Activated CD4-positive, alpha-beta memory T cell treated with anti-CD3 and anti-CD28 coated beads for 36 hours (primary cell): ENCODE data around the gene PUDP. TPM values are rescaled to one million over a fixed set of nuclear protein-coding genes. Genes with fewer than 3 reads are reported as not detected.
A peak's percentile ranks its signal among the peaks of the same experiment; 100 is the strongest.
"Not testable (repeated sequence)": the region's sequence is repeated elsewhere in the genome, so short reads cannot be mapped to it uniquely, and the experiment has no call there.

ENCODE experiments used
- CTCF ChIA-PET: fragments of 350-600 bp; sonication (Branson Sonifier 250); formaldehyde crosslinking; loops from one replicate; lab custom pipeline; 2021; ENCODE audit warnings: antibody characterized with exemption, inconsistent platforms; lab: Charles Lee
- POLR2A ChIA-PET: fragments of 350-600 bp; sonication (Branson Sonifier 250); formaldehyde crosslinking; loops from one replicate; lab custom pipeline; 2021; ENCODE audit warnings: antibody characterized with exemption; lab: Charles Lee
- DNase-seq: peaks from one replicate; pipeline ENCODE4 v3.0.0-alpha.2; 2020
- H3K27ac Mint-ChIP-seq: one replicate; pipeline ENCODE4 v1.8.0; 2021; ENCODE audit warnings: mixed read lengths
- H3K27me3 Mint-ChIP-seq: one replicate; pipeline ENCODE4 v1.8.0; 2021; ENCODE audit warnings: mixed read lengths
- H3K36me3 Mint-ChIP-seq: one replicate; pipeline ENCODE4 v1.8.0; 2021; ENCODE audit warnings: mixed read lengths
- H3K4me1 Mint-ChIP-seq: one replicate; pipeline ENCODE4 v1.8.0; 2021; ENCODE audit warnings: low read depth, mixed read lengths
- H3K4me3 Mint-ChIP-seq: one replicate; pipeline ENCODE4 v1.8.0; 2021; ENCODE audit warnings: mild to moderate bottlenecking, mixed read lengths
- H3K9me3 Mint-ChIP-seq: one replicate; pipeline ENCODE4 v1.8.0; 2021; ENCODE audit warnings: mixed read lengths
- intact Hi-C: fragments of 100-400 bp; cut with micrococcal nuclease; formaldehyde crosslinking; loops from one replicate; pipeline ENCODE4 v1.15.1; 2023
- total RNA-seq, 2 experiments: library from RNA; stranded (reverse); gene quantifications; one replicate each; pipeline ENCODE4 v1.2.3, GENCODE V29; 2021

The PUDP gene
- total RNA-seq, 2 experiments from 2014 or later = 16.5 to 17.4 TPM

DNA sequence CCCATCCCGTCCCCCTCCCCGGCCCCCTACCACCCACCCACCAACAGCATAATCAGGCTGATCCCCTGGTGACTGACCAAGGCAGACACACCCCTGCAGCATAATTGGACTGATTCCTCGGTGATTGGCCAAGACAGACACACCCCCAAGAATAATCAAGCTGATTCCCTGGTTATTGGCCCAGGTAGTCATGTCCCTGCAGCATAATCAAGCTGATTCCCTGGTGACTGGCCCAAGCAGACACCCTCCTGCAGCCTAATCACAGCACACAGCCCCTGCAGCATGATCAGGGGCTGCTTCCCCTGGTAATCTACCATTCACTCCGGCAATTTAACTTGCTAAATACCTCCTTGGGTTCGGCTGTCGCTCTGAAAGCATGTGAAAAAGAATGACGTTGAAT lies 47.9 kb downstream of the PUDP start:
- Mint-ChIP-seq H3K27ac (no peak overlapping the region), H3K27me3 (no peaks in the 10 kb centered on the region), H3K4me3 (no peak overlapping the region), H3K36me3 (peaks cover 16% of the 10 kb centered on the region), H3K4me1 (peaks cover 5% of the 10 kb centered on the region), H3K9me3 (no peaks in the 10 kb centered on the region)
- ChIA-PET CTCF (no interaction called here), POLR2A (no interaction called here)
- intact Hi-C loops = no loop called here
- no peak for DNase-seq

DNA sequence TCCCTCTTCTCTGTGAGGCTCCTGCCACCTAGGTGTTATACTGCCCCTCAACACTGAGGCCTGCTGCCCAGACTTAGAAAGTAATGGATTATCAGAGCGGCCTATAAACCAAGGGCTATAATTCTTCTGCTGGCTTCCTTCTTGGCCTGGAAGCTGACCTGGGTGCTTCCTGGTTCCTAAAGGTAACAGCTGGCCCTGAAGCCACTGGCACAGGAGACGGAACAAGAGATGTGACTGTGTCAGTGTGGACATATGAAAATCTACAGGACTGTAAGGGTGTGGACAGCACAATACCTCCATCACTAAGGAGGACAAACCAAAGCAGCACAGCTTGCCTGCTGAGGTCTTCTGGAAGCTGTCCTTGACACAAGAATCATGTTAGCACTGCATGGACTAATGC lies 52.3 kb downstream of the PUDP start:
- intact Hi-C loops, H3K4me1 Mint-ChIP-seq, CTCF ChIA-PET, H3K27ac Mint-ChIP-seq, DNase-seq, POLR2A ChIA-PET, H3K36me3 Mint-ChIP-seq, H3K27me3 Mint-ChIP-seq, H3K9me3 Mint-ChIP-seq, H3K4me3 Mint-ChIP-seq: not testable (repeated sequence)

DNA sequence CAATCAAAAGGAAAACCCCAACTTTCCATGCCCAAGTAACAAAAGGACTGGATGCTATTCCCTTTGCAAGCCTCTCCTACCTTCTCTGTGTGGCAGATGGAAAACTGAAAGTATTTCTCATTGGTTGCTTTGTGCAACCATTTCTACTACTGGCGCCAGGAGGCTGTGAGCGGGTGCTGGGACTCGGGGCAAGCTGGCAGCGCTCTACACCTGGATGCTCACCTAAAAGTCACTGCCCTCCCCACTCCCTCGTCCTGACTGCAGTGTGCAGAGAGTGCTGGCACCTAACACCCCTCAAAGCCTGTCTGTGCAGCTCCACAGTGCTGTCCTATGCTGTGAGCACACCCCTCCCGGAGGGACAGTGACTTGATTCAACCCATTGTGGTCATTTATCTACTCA lies 54.6 kb downstream of the PUDP start:
- CTCF ChIA-PET = no interaction called here

DNA sequence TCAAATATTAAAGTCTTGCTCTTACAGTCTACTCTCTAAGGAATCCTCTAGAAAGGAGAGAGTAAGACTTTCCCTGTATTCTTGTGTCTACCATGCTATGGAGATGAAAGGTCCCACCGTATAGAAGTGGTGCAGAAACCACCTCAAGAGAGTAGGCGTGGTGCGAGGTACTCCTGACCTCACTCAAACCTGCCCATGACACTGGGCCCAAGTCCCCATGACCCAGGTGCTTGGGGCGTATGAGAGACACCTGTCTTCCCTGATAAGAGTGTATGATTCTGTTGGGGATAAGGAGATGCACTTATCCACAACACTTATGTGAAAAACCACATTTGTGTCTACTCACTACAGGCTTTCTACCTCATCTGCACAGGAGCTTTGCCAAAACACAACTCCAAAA lies 55.4 kb downstream of the PUDP start:
- no peak overlapping the region for H3K4me3 Mint-ChIP-seq
- H3K9me3 Mint-ChIP-seq = no peaks in the 10 kb centered on the region
- intact Hi-C loops = no loop called here
- ChIA-PET POLR2A (no interaction called here), CTCF (no interaction called here)
- DNase-seq = no peak
- peaks cover 2% of the 10 kb centered on the region for H3K36me3 Mint-ChIP-seq
- peaks cover 19% of the 10 kb centered on the region for H3K4me1 Mint-ChIP-seq
- no peak overlapping the region for H3K27ac Mint-ChIP-seq
- H3K27me3 Mint-ChIP-seq = no peaks in the 10 kb centered on the region

More for the DNA sequence above, 54.6 kb downstream of the PUDP start:
- no peak for DNase-seq
- POLR2A ChIA-PET = no interaction called here
- no peak overlapping the region for H3K4me3 Mint-ChIP-seq
- H3K4me1 Mint-ChIP-seq = peaks cover 17% of the 10 kb centered on the region
- no peak overlapping the region for H3K27ac Mint-ChIP-seq
- H3K9me3 Mint-ChIP-seq = no peaks in the 10 kb centered on the region
- H3K36me3 Mint-ChIP-seq = peaks cover 2% of the 10 kb centered on the region
- intact Hi-C loops = no loop called here
- H3K27me3 Mint-ChIP-seq = no peaks in the 10 kb centered on the region

DNA sequence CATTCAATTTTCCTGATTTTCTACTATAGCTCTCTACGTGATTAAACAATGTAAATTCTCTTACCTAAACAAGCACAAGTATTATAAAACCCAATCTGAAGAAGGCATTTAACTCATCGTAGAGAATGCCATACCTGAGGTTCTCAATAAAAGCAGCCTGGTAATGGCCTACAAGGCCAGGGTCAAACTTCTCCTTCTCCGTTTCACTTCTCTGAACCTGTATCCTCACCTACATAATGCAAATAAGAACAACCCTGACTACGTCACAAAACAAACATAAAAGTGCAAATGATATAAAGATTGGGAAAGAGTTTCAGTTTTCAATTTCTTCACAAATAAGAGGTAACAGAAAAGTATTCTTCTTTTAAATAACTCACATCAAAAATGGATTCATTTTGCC lies 56.0 kb downstream of the PUDP start:
- CTCF ChIA-PET = no interaction called here
- peaks cover 2% of the 10 kb centered on the region for H3K36me3 Mint-ChIP-seq
- no peak for DNase-seq
- POLR2A ChIA-PET = no interaction called here
- H3K4me3 Mint-ChIP-seq = no peak overlapping the region
- H3K27ac Mint-ChIP-seq = no peak overlapping the region
- intact Hi-C loops = no loop called here
- H3K27me3 Mint-ChIP-seq = no peaks in the 10 kb centered on the region
- peaks cover 21% of the 10 kb centered on the region for H3K4me1 Mint-ChIP-seq
- H3K9me3 Mint-ChIP-seq = no peaks in the 10 kb centered on the region

DNA sequence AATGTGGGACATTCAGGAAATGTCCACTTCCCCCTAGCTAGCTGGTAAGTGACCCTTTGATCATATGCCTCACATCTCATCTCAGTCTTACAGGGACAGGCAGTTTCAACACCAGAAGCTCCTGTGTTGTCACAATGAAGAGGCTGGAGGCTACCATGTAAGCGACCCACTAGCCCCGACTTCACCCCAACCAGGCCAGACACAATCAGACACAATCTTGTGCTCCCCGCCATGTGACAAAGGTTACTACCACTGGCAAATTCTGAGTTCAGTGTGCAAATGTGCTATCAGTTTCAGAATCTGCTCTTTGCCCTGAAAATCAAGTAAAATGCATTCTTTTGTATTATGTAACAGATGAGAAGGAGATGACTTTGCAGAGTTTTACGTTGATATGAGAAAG lies 57.3 kb downstream of the PUDP start:
- POLR2A ChIA-PET = no interaction called here
- intact Hi-C loops = no loop called here

DNA sequence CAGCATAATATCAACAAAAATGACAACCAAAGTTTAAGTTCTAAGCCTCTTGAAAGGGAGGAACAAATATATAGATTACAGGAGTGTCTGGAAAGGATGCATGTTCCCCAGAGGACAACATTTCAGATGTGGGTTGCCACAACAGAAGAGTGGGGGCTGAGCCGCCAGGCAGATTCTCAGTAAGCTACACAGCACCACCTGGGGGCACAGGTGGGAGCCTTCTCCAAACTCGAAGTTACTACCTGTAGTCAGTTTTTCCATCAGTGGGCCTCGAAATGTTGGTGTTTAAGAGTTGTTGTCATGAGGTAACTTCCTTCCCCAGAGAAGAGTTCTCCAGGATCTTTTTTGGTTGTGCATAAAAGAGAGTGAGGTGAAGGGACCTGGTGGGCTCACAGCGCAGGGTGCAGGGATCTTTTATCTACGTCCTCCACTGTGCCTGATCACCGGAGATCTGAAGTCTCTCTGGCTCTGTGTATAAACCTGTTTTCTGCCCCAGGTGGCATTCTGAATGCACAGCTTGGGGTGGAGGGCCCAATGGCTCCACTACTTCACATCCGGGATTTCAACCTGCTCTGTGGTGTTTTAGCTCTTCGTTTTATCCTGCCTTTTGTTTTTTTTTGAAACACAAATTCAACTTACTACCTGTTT lies 58.9 kb downstream of the PUDP start:
- ChIA-PET CTCF (no interaction called here), POLR2A (no interaction called here)
- peaks cover 35% of the 10 kb centered on the region for H3K4me1 Mint-ChIP-seq
- DNase-seq = peak; percentile 41
- no peak overlapping the region for H3K27ac Mint-ChIP-seq
- no peak overlapping the region for H3K4me3 Mint-ChIP-seq
- H3K9me3 Mint-ChIP-seq = no peaks in the 10 kb centered on the region
- intact Hi-C loops = no loop called here
- H3K27me3 Mint-ChIP-seq = no peaks in the 10 kb centered on the region
- no peaks in the 10 kb centered on the region for H3K36me3 Mint-ChIP-seq

More for the DNA sequence above, 57.3 kb downstream of the PUDP start:
- Mint-ChIP-seq H3K9me3 (no peaks in the 10 kb centered on the region), H3K4me1 (peaks cover 29% of the 10 kb centered on the region), H3K4me3 (no peak overlapping the region), H3K27ac (no peak overlapping the region), H3K27me3 (no peaks in the 10 kb centered on the region), H3K36me3 (peaks cover 2% of the 10 kb centered on the region)
- DNase-seq = no peak
- CTCF ChIA-PET = no interaction called here

DNA sequence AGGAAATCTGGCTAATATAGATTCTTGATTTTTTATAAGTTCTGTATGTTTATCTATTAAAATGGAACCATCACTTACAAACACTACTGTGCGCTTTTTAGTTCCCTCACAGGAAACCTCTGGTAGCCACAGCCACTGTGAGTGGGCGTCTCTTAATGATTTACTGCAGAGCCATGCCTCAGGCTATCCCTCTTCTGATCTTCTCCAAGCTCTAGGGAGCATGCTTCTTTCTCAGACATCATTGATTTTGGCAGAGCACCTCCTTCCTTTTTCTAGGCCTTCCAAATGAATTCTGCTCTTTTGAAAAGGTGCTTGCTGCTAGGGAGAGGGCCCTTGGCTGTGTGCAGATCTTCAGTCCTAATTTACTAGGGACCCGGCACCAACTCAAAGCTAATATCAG lies 61.6 kb downstream of the PUDP start:
- Mint-ChIP-seq H3K9me3 (no peaks in the 10 kb centered on the region), H3K4me3 (no peak overlapping the region), H3K27me3 (no peaks in the 10 kb centered on the region), H3K36me3 (peaks cover 2% of the 10 kb centered on the region), H3K27ac (no peak overlapping the region), H3K4me1 (peaks cover 49% of the 10 kb centered on the region)
- DNase-seq = no peak
- POLR2A ChIA-PET = no interaction called here
- intact Hi-C loops = no loop called here
- CTCF ChIA-PET = no interaction called here

DNA sequence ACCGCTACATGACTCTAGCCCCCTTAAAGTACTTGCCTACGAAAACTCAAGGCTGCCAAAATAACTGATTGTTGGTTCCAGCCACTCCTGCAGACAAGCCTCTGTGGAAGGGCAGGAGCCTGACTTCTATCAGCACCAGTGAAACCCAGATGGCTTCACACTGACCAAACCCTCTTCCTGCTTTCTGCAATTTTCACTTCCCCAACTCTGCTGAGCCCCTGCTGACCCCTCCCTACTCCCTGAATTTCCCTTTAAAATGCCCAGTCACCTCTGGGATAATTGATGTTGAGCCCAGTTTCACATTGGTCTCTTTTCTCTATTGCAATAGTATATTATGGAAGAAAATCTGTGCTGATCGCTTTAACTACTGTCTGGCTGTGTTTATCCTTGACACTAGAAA lies 62.1 kb downstream of the PUDP start:
- H3K27ac Mint-ChIP-seq = no peak overlapping the region
- H3K4me3 Mint-ChIP-seq = no peak overlapping the region

DNA sequence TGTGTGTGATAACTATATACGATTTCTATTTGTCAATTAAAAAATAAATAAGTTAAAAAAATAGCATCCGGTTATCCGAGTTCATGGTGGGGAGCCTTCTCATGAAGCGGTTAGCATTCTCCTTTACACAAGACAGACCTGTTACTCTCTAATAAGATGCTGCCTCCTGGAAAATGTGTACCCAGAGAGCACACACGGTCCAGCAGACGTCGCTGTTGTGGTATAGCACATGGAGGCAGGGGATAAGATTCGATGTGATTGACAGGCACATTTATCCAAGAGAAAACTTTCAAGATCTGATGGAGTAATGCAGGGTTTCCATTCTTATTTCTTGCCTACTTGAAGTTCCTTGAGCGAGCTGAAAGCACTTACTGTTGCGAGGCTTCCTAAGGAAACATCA lies 63.1 kb downstream of the PUDP start:
- Mint-ChIP-seq H3K36me3 (peaks cover 2% of the 10 kb centered on the region), H3K4me1 (peaks cover 49% of the 10 kb centered on the region), H3K27ac (no peak overlapping the region), H3K9me3 (no peaks in the 10 kb centered on the region), H3K27me3 (no peaks in the 10 kb centered on the region), H3K4me3 (no peak overlapping the region)
- no peak for DNase-seq
- POLR2A ChIA-PET = interaction anchor here (1.4 kb wide), 1 partner anchor 25 kb away, joined by 3 read pairs; no protein-coding TSS in a partner anchor
- intact Hi-C loops = loop anchor here (1.0 to 5.0 kb wide), 3 partner anchors 26 to 842 kb away; partner anchors contain the start of genes PNPLA4 and PUDP
- CTCF ChIA-PET = no interaction called here

More for the DNA sequence above, 62.1 kb downstream of the PUDP start:
- Mint-ChIP-seq H3K27me3 (no peaks in the 10 kb centered on the region), H3K9me3 (no peaks in the 10 kb centered on the region), H3K4me1 (peaks cover 49% of the 10 kb centered on the region), H3K36me3 (peaks cover 2% of the 10 kb centered on the region)
- no peak for DNase-seq
- ChIA-PET POLR2A (no interaction called here), CTCF (no interaction called here)
- intact Hi-C loops = no loop called here

DNA sequence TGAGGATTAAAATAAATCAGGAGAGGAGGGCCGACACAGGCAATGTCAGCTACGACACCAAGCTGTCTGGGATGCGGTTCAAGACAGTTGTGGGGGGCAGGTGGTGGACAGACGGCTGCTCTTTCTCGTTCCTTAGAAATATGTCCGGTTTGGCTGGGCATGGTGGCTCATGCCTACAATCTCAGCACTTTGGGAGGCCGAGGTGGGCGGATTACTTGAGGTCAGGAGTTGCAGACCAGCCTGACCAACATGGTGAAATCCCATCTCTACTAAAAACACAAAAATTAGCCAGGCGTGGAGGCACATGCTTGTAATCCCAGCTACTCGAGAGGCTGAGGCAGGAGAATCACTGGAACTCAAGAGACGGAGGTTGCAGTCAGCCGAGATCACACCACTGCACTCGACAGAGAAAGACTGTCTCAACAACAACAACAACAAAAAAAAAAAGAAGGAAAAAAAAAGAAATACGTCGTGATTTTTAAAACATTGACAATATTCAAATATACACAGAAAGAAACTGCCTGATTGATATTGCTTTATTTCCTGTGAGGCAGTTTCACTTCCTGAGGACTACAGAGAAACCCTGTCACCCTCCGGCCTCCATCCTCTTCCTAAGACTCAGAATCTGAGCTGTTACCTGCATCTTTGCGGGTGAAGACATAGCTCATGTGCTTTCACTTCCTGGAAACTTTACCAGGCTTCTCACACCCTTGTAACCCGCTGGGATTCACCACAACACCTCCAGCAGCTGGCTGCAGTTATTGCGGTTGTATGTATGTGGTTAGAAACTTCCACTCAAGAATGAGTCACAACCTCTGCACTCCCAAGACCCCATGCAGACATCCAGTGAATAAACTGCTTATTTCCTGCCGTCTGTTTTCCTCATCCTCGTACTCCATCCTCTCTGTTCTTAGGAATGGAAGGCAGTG lies 64.2 kb downstream of the PUDP start:
- Mint-ChIP-seq H3K27me3 (no peaks in the 10 kb centered on the region), H3K4me1 (peaks cover 38% of the 10 kb centered on the region), H3K9me3 (no peaks in the 10 kb centered on the region), H3K27ac (peak overlapping the region; percentile 4), H3K36me3 (peaks cover 2% of the 10 kb centered on the region), H3K4me3 (no peak overlapping the region)
- intact Hi-C loops = loop anchor here (1.0 to 5.0 kb wide), 3 partner anchors 24 to 844 kb away; partner anchors contain the start of genes PNPLA4 and PUDP
- ChIA-PET POLR2A (interaction anchor here (1.4 kb wide), 1 partner anchor 24 kb away, joined by 3 read pairs; no protein-coding TSS in a partner anchor), CTCF (interaction anchor here (0.9 kb wide), 1 partner anchor 25 kb away, joined by 3 read pairs; no protein-coding TSS in a partner anchor)
- DNase-seq = peak; percentile 69

- DNase-seq = no peak
- intact Hi-C loops = loop anchor here (5.0 kb wide), 1 partner anchor 844 kb away; the partner anchor contains the start of gene PNPLA4
- no peaks in the 10 kb centered on the region for H3K27me3 Mint-ChIP-seq
- no peak overlapping the region for H3K4me3 Mint-ChIP-seq
- POLR2A ChIA-PET = no interaction called here
- peaks cover 33% of the 10 kb centered on the region for H3K4me1 Mint-ChIP-seq
- H3K9me3 Mint-ChIP-seq = no peaks in the 10 kb centered on the region
- no peak overlapping the region for H3K27ac Mint-ChIP-seq
- CTCF ChIA-PET = no interaction called here
- peaks cover 2% of the 10 kb centered on the region for H3K36me3 Mint-ChIP-seq
Observed at GRCh38 chrX:7083021-7083420, 64.9 kb downstream of the PUDP start.
